Nucleus accumbens (tissue), 56 donors: ENCODE results near the gene PPP1R12A.
A peak's percentile ranks its signal among the peaks of the same experiment; 100 is the strongest.
"Not testable (repeated sequence)": the region's sequence is repeated elsewhere in the genome, so short reads cannot be mapped to it uniquely, and the experiment has no call there.

ENCODE experiments used
- DNase-seq, 56 donors: peaks; one replicate each; lab custom pipeline; 2025; lab: John Stamatoyannopoulos, UW

PPP1R12A gene

DNA sequence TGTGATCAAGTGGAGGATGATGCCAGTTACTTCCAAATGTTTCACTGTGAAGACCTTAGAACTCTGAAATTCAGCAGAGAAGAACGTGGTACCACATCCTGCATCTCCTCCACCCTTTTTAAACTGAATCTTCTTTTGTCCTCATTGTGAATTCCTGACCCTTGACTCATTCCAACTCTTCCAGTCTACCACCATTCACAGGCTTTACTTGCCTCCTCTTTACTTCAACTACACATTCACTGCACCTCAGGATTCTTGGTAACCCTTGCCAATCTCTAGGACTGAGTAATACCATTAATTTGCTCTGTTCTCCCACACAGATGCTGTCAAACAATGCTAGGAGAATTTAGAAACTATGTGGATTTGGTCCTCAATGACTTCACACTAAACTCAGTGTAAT, 37.3 kb downstream of the PPP1R12A start:
- peak in 1 of 56 donors; percentile 7 for DNase-seq

DNA sequence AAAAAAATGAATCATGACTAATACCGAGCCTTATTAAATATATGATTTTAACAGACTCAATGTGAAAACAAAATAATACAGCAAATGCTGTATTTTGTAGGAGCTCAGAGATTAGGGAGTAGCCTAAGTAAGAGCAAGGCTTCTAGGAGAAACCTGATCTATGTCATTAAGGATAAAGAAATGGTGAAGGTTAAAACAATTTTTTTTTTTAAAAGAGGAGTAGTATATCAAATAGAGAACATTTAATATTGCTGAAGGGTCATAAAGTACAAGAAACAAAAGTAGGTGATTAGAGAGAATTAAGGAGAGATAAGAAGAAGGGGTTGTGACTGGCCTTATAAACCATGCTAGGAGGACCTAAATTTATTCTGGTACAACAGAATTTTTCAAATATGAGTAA, 39.1 kb downstream of the PPP1R12A start:
- DNase-seq, result no peak

DNA sequence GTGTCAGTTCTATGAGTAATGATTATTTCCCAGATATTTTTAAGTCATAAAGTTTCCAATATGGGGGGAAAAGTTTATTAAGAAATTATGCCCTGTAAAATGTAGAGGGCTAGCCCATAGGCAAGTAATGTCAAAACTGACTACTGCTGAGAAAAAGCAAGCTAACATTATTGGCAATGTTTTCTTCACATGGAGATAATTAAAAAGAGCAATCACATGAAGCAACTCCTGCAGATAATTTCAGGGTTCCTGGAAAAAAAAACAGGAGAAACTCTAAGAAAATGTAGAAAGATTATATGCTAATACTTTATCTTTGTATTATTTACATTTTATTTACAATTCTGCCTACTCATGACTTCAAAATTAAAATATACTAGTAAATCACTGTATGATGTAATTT, 39.8 kb downstream of the PPP1R12A start:
- DNase-seq, result no peak

DNA sequence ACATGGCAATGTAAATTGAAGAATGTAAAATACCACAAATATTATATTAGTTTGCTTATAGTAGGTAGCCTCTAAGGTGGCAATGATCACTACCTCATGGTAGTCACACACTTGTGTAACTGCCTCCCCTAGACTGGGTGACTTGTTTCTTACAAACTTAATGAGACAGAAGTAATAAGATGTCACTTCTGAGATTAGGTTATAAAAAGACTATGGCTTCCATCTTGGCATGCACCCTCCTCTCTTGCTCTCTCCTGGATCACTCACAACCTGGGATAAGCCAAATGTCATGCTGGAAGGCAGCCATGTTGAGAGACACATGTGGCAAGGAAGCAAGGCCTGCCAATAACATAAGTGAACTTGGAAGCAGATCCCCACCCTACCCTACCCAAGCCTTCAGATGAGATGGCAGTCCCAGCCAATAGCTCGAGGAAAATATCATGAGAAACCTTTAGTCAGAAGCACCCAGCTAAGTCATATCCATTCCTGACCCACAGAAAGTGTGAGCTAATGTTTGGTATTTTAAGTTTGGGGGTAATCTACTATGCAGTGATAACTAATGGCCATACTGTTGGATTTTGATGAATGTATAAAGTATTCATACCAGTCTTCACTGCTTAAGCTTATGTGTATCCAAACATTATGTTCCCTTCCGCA, 43.3 kb downstream of the PPP1R12A start:
- no peak for DNase-seq

DNA sequence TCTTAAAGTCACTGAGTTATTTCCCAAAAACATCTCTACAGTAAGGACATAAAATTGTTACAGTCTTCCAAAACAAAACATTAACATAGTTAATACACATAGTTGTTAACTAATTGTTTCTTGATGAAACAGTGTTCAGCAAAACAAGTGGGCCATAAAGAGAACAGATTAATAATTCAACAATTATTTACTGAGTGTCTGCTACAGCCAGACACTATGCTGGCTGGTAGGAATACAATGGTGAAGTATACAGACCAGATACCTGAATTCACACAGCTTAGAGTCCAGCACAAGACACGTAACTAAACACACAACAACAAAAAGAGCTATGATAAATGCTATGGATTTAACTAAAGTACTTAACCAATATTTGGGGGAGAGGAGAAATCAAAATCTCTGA, 47.0 kb downstream of the PPP1R12A start:
- DNase-seq, result no peak

DNA sequence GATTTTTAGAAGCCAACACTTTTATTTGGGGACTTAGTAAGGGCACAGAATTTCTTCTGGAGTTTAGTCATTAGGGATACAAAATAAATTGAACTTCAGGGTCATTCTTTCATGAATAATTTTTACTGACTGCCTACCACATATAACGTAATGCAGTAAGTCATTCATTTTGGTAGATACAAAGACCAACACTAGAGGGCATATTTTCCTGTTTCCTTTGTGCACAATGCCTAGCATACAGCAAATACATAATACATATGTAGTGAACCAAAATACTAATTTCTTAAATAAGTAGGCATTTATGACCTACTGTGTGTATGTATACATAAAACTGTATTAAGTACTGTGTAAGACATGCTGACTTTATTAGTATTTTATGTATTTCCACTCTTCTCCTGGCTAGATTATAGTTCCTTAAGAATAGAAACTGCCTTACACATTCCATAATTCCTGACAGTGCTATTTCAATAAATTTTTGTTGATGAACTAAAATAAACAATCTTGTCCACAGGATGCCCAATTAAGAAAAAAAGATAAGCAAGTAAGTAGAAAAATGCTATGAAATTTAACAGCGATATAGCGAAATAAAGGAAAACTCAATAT, 47.9 kb downstream of the PPP1R12A start:
- DNase-seq, result no peak

DNA sequence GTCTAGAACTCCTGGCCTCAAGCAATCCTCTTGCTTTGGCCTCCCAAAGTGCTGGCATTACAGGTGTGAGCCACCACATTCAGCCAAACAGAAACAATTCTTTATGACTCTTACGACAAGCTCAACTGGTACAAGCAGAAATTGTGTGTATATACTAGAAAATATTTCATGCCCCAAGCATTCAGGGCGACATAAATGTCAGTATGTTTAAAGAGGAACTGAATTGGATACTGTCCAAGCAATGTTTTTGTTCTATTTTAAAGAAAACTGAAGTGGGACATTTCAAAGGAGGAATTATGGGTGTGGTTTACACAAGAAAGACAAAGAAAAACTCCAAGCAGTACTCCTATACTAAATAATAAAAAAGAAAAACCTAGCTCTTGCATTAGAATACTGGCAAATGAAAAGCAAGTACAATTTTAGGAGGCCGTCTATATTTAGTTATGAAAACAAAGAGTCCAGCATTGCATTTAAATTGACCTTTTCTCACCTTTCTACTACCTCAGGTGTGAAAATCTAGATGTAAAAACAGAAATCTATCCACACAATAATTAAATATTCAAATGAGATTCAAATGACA, 48.9 kb downstream of the PPP1R12A start:
- DNase-seq, result no peak

DNA sequence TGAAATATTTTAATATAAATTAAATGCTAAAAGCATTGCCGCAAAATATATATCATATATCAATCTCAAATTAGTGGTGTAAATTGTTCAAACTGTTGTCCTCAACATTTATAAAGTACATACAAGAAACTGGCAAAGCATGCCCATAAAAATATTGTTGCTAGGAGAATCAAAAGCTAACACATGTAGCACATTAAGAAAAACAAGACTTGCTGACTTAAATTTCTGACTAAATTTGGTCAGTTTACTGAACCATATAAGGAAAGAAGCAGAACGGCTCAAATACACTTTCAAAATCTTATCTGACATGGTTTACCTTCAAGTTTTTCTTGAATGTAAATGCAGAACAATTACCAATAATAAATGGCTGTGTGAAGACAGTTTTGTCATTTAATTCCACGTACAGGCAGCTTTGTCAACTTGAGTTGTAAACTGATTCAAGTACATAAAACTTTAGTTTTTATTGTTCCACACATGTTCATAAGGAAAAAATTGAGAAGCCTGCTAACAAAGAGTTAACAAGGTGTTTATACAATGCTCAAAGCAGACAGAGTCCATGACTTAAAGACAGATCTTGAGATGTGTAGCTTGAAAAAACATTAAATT, 50.4 kb downstream of the PPP1R12A start:
- DNase-seq, result no peak

DNA sequence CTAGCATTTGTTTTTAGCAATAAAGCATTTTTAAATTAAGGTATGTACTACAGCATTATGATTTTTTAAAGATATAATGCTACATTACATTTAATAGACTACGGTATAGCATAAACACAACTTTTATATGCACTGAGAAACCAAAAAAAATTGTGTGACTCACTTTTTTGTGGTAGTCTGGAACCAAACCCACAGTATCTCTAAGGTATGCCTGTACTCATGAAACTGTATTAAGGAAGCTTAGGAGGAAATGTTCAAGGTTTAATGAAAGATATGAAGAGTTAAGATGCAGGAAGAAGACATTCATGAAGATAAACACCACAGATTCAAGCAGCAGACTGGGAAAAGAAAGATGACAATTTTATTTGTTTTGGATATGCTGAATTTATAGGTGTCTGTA, 51.7 kb downstream of the PPP1R12A start:
- DNase-seq, result no peak

DNA sequence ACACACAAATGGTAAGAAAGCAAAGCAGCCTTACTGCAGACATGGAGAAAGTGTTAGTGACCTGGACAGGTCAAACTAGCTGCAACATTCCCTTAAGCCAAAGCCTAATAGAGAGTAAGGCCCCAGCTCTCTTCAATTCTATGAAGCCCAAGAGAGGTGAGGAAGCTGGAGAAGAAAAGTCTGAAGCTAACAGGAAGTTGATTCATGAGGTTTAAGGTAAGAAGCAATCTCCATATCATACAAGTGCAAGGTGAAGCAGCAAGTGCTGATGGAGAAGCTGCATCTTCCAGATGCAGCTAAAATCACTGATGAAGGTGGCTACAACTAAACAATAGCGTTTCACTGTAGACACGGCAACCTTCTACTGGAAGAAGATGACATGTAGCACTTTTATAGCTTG, 53.5 kb downstream of the PPP1R12A start:
- no peak for DNase-seq

DNA sequence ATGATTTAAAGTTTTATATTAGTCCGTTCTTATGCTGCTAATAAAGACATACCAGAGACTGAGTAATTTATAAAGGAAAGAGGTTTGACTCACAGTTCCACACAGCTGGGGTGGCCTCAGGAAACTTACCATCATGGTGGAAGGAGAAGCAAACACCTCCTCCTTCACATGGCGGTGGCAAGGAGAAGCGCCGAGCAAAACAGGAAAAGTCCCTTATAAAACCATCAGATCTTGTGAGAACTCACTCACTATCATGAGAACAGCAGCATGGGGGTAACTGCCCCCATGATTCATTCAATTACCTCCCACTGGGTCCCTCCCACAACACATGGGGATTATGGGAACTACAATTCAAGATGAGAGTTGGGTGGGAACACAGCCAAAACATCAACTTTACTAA, 56.4 kb downstream of the PPP1R12A start:
- DNase-seq, result not testable (repeated sequence)

DNA sequence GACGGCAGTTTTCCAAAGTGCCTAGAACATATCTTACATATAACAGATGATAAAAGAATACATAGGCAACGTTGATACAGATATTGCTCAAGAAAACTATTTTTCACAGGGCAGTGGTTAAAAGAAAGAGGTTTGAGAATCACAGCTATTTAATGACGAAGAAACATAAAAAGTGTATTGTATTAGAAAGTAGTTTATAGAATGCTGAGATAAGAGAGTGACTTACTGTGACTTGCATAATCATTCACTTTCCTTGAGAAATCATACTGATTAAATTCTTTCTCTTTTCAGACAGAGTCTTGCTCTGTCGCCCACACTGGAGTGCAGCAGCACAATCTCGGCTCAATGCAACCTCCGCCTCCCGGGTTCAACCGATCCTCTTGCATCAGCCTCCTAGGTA, 57.7 kb downstream of the PPP1R12A start:
- DNase-seq, result no peak

DNA sequence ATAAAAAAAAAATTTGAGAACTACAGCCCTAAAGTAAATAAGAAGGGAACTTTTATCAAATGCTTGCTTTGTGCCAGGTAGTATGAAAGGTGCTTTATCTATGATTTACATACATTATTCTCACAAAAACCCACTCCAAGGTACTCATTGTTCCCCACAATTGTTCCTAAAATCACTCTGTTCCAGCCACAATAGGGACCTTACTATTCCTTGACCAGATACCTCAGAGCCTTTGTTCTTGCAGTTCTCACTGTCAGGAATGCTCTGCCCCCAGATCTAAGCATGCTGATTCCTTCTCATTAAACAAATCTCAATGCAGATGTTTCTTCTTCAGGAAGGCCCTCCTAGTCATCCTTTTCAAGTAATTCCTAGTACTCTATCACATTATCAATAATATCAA, 60.2 kb downstream of the PPP1R12A start:
- no peak for DNase-seq

DNA sequence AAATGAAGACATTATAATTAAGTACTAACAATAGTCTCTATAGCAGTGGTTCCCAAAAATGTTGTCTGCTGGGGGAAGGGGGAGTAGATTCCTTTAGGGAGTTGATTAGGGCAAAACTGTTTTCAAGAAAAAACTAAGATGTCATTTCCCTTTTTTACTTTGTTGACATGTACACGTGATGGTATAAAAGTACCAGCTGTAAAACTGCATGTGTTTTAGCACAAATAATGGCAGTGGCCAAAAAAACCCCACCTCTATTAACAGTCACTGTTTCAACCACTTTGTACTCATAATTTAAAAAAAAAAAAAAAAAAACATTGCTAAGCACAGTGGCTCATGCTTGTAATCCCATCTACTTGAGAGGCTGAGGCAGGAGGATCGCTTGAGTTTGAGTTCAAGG, 61.7 kb downstream of the PPP1R12A start:
- no peak for DNase-seq

DNA sequence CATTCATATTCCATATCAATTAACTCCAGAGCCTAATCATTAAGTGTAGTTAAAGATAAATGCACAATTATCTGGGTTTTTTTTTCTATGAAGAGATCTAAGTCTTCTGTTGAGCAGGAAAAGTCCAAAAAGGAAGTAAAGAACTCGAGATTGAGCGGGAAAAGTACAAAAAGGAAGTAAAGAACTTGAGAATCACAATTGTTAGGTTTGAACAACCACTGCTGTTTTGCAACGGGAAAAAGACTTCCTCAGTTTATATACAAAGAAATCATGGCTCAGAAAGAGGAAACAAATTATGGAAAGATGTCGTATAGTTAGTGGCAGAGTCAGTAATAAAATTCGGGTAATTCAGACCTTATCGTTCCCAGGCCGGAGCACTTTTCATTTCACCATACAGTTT, 63.3 kb downstream of the PPP1R12A start:
- DNase-seq, result no peak

DNA sequence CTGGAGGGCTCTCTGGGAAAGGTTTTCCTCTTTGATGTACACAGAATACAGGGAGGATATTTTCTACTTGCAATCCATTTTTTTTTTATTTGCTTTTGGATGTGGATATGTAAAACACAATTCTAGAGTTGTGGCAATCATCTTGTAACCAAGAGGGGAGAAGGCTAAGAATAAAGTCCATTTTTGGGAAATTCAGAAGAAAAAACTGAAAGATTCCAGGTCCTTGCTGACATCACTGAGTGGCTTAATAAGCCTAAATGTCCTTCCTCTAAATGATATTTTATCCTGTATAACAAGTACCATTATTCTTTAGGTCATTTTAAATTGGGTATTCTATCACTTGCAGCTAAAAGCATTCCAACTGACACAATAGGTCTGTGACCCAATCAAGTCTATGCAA, 64.0 kb downstream of the PPP1R12A start:
- DNase-seq, result no peak

DNA sequence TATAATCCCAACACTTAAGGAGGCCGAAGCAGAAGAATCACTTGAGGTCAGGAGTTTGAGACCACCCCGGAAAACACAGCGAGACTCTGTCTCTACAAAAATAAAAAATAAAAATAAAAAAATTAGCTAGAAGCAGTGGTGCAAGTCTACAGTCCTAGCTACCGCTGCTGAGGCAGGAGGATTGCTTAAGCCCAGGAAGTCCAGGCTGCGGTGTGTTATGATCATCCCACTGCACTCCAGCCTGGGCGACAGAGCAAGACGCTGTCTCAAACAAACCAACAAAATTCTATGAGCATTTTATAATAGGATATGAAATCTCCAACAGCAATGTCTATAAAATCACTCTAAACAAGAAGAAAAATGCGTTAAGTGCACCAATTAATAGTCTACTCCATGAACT, 75.3 kb downstream of the PPP1R12A start:
- no peak for DNase-seq

DNA sequence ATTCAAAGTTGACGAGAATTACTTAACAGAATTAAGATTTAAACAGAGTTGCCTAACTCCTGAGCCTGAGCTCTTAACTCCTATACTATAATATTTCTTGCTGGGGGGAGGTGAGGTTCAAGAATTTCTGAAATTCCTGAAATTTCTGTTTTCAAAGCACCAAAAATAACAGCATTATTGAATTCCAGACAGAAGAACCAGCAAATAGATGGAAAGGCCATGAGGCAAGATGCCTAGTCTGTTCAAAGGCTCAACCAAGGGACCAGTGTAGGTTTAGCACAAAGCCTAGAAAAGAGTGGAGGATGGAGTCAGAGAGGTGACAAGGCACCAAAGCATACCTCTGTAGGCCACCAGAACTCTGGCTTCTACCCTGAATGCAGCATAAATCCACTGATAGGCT, 76.4 kb downstream of the PPP1R12A start:
- DNase-seq, result no peak

DNA sequence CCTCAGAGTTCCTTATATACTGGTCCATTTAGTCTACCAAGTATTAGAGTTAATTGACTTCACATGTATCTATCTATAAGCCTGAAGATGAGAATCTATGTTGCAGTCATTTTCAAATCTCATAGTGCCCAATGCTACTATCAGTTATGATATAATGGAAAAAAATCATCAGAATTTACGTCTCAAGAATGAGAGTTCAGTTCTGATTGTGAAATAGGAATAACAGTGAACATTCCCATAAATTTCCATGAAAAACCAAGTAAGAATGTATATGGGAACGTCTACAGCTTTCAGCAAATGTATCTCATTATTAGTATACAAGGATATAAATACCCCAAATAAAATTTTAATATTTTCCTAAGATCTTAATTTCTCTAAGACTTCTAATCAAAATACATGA, 77.2 kb downstream of the PPP1R12A start:
- no peak for DNase-seq

DNA sequence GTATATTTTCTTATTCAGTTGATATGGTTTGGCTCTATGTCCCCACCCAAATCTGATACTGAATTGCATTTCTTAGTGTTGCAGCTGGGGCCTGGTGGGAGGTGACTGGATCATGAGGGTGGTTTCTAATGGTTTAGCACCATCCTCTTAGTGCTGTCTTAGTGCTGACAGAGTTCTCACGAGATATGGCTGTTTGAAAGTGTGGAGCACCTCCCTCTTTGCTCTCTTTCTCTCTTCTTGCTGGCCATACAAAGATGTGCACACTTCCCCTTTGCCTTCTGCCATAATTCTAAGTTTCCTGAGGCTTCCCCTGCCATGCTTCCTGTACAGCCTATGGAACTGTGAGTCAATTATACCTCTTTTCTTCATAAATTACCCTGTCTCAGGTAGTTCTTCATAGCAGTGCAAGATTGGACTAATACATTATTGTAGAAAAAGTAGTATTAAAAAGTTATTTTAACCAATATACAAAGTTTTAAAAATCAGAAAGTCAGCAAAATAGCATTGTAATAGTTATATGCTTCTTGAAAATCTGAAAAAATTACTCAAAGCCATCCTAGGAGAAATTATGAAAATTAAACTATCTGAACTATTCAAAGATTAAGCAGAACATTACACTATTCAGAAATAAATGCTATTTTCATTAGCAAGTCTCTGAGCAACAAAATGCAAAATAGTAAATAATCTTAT, 84.1 kb downstream of the PPP1R12A start:
- no peak for DNase-seq

DNA sequence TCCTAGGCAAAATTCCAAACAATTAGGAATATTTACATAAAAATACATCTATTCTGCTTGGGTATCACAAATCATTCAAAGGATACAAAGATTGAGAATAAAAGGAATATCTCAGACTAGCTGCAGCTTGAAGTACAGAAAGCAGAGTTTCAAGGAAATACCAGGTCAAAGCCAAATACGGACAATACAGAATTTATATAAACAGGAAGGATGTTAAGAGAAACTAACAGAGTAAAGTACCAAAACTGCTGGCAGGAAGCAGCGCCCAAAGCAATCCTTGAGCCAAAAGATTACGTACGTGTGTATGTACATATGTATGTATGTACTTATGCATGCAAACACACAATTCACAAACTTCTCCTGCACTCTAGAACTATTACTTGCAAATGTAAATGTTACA, 86.6 kb downstream of the PPP1R12A start:
- no peak for DNase-seq
